Mesenchymal stem cell (in vitro differentiated cells and primary cell): Measurements from ENCODE around the gene BBLN.

Source experiments
- DNase-seq: peaks from one replicate; pipeline ENCODE4 v3.0.0-alpha.2; 2013
- H2AFZ ChIP-seq: one replicate; pipeline ENCODE4 v1.6.1; 2013; ENCODE audit warnings: low read depth, mild to moderate bottlenecking, control low read depth, inconsistent platforms, low read length, moderate library complexity
- H2AK5ac ChIP-seq: 2 replicates; pipeline ENCODE4 v1.6.1; 2013; ENCODE audit warnings: low read length, moderate library complexity, mild to moderate bottlenecking, inconsistent platforms; ENCODE audit not compliant: severe bottlenecking
- H2BK120ac ChIP-seq: one replicate; pipeline ENCODE4 v1.6.1; 2013; ENCODE audit warnings: low read depth, mild to moderate bottlenecking, inconsistent platforms, low read length, moderate library complexity
- H2BK12ac ChIP-seq, 2 experiments: one replicate each; pipeline ENCODE4 v1.6.1; 2013; ENCODE audit warnings: inconsistent platforms in 2 of 2, low read length in 2 of 2, mild to moderate bottlenecking in 2 of 2, moderate library complexity in 2 of 2, control low read depth in 1 of 2
- H2BK15ac ChIP-seq: one replicate; pipeline ENCODE4 v1.6.1; 2013; ENCODE audit warnings: mild to moderate bottlenecking, low read depth, inconsistent platforms; ENCODE audit not compliant: poor library complexity, severe bottlenecking
- H2BK5ac ChIP-seq: 2 replicates; pipeline ENCODE4 v1.6.1; 2013; ENCODE audit warnings: low read depth, mild to moderate bottlenecking, low read length, control low read depth, inconsistent platforms; ENCODE audit not compliant: poor library complexity, severe bottlenecking
- H3K14ac ChIP-seq, 2 experiments: one replicate each; pipeline ENCODE4 v1.6.1; 2013; ENCODE audit warnings: inconsistent platforms in 2 of 2, low read length in 2 of 2, control low read depth in 1 of 2, mild to moderate bottlenecking in 1 of 2, moderate library complexity in 1 of 2
- H3K18ac ChIP-seq, 2 experiments: one replicate each; pipeline ENCODE4 v1.6.1; 2013; ENCODE audit warnings: inconsistent platforms in 2 of 2, low read length in 2 of 2, control low read depth in 1 of 2, low read depth in 1 of 2, mild to moderate bottlenecking in 1 of 2
- H3K23ac ChIP-seq, 2 experiments: one replicate each; pipeline ENCODE4 v1.6.1; 2013; ENCODE audit warnings: inconsistent platforms in 2 of 2, low read length in 2 of 2, mild to moderate bottlenecking in 2 of 2, moderate library complexity in 2 of 2, control low read depth in 1 of 2
- H3K27ac ChIP-seq: 2 replicates; pipeline ENCODE4 v1.5.1; 2013; ENCODE audit warnings: mild to moderate bottlenecking, moderate library complexity, low read length, control low read depth, inconsistent platforms; ENCODE audit not compliant: poor library complexity, severe bottlenecking
- H3K27me3 ChIP-seq, 2 experiments: 2 replicates each; pipeline versions ENCODE4 v1.6.1 to v1.7.0; 2013; ENCODE audit warnings: low read length in 2 of 2, mild to moderate bottlenecking in 2 of 2, moderate library complexity in 2 of 2, control low read depth in 1 of 2, inconsistent platforms in 1 of 2; ENCODE audit not compliant: control insufficient read depth in 1 of 2, insufficient read depth in 1 of 2
- H3K36me3 ChIP-seq, 2 experiments: 2 replicates each; pipeline versions ENCODE4 v1.6.1 to v1.7.0; 2013; ENCODE audit warnings: low read length in 2 of 2, control low read depth in 1 of 2, inconsistent platforms in 1 of 2, low read depth in 1 of 2, mild to moderate bottlenecking in 1 of 2; ENCODE audit not compliant: insufficient read depth in 2 of 2, control insufficient read depth in 1 of 2
- H3K4ac ChIP-seq, 2 experiments: one replicate each; pipeline ENCODE4 v1.6.1; 2013; ENCODE audit warnings: inconsistent platforms in 2 of 2, low read length in 2 of 2, mild to moderate bottlenecking in 2 of 2, moderate library complexity in 2 of 2, control low read depth in 1 of 2, low read depth in 1 of 2
- H3K4me1 ChIP-seq: 2 replicates; pipeline ENCODE4 v1.6.1; 2013; ENCODE audit warnings: low read depth, low read length, control low read depth; ENCODE audit not compliant: control insufficient read depth, insufficient read depth
- H3K4me2 ChIP-seq: 2 replicates; pipeline ENCODE4 v1.6.1; 2013; ENCODE audit warnings: low read length, mild to moderate bottlenecking, inconsistent platforms; ENCODE audit not compliant: poor library complexity, severe bottlenecking
- H3K4me3 ChIP-seq, 2 experiments: 2 replicates each; pipeline versions ENCODE4 v1.5.1 to v1.7.0; 2013; ENCODE audit warnings: low read length in 2 of 2, mild to moderate bottlenecking in 2 of 2, control low read depth in 1 of 2, low read depth in 1 of 2; ENCODE audit not compliant: insufficient read depth in 1 of 2
- H3K79me1 ChIP-seq: replicated peaks from 2 replicates; pipeline ENCODE4 v1.6.1; 2013; ENCODE audit warnings: mild to moderate bottlenecking, control low read depth, low read length, inconsistent platforms; ENCODE audit not compliant: poor library complexity, severe bottlenecking
- H3K9ac ChIP-seq: 2 replicates; pipeline ENCODE4 v1.7.0; 2013; ENCODE audit warnings: mild to moderate bottlenecking, low read length, moderate library complexity
- H3K9me3 ChIP-seq: 2 replicates; pipeline ENCODE4 v1.7.0; 2013; ENCODE audit warnings: mild to moderate bottlenecking, low read length; ENCODE audit not compliant: control insufficient read depth
- H4K8ac ChIP-seq: one replicate; pipeline ENCODE4 v1.6.1; 2013; ENCODE audit warnings: inconsistent platforms, mild to moderate bottlenecking, low read length, moderate library complexity
- H4K91ac ChIP-seq: one replicate; pipeline ENCODE4 v1.6.1; 2013; ENCODE audit warnings: mild to moderate bottlenecking, low read length, inconsistent platforms
- WGBS: methylation state at CpG from one replicate; pipeline ENCODE4 v1.1.7; 2013; ENCODE audit warnings: mixed read lengths; 5-methylcytosine and 5-hydroxymethylcytosine counted together

The BBLN gene

DNA sequence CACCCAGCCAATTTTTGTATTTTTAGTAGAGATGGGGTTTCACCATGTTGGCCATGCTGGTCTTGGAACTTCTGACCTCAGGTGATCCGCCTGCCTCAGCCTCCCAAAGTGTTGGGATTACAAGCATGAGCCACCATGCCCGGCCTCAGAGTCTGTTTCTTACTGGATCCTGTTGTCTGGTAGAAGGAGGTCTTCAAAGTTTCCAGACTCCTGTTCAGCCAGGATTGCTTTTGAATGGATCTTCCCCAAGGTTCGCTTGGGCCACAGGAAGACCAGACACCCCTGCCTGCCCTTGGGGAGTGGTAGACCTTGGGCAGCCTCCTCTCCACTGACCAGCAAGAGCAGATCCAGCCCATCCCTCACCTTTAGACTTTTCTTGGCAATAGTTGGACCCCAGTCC lies 18.5 kb upstream of the BBLN start:
- no peak overlapping the region for H2BK5ac ChIP-seq
- no peak overlapping the region for H3K27ac ChIP-seq
- no peaks in the 10 kb centered on the region for H3K79me1 ChIP-seq
- no peak overlapping the region for H3K4me3 ChIP-seq
- H3K23ac ChIP-seq, result no peak overlapping the region
- no peak overlapping the region for H3K9ac ChIP-seq
- no peak overlapping the region for H3K18ac ChIP-seq
- H3K9me3 ChIP-seq, result no peaks in the 10 kb centered on the region
- H4K8ac ChIP-seq, result no peak overlapping the region
- H2BK15ac ChIP-seq, result no peak overlapping the region
- H3K14ac ChIP-seq, result no peak overlapping the region
- H3K4me2 ChIP-seq, result no peak overlapping the region
- no peak overlapping the region for H4K91ac ChIP-seq
- 98% methylated on average over 3 of the region's 3 CpGs for WGBS
- no peak overlapping the region for H3K4ac ChIP-seq
- no peaks in the 10 kb centered on the region for H3K36me3 ChIP-seq
- DNase-seq, result no peak
- no peak overlapping the region for H2BK12ac ChIP-seq
- no peak overlapping the region for H2BK120ac ChIP-seq
- H3K4me1 ChIP-seq, result peaks cover 19% of the 10 kb centered on the region
- peaks cover 0 to 21% of the 10 kb centered on the region in 2 experiments for H3K27me3 ChIP-seq
- no peak overlapping the region for H2AK5ac ChIP-seq
- no peak overlapping the region for H2AFZ ChIP-seq

DNA sequence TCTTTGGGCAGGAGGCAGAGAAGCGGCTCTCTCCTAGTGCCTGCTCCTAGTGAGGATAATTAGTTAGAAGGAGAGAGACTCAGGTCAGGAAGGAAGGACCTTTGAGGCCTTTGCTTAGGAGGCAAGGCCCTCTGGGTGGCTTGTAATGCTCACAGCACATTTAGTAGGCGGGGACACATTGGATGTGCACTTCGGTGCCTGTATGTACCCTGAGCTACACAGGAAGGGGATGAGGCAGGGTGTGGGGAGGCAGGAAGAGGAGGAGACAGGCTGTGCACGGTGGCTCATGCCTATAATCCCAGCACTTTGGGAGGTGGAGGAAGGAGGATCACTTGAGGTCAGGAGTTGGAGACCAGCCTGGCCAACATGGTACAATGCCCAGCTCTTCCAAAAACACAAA lies 18.0 kb upstream of the BBLN start:
- peaks cover 14% of the 10 kb centered on the region for H3K4me1 ChIP-seq
- H3K23ac ChIP-seq, result no peak overlapping the region
- no peak overlapping the region for H3K14ac ChIP-seq
- H3K9me3 ChIP-seq, result no peaks in the 10 kb centered on the region
- no peak overlapping the region for H3K4ac ChIP-seq
- H4K91ac ChIP-seq, result no peak overlapping the region
- no peak overlapping the region for H2AK5ac ChIP-seq
- no peak overlapping the region for H3K4me3 ChIP-seq
- H3K79me1 ChIP-seq, result no peaks in the 10 kb centered on the region
- no peak overlapping the region for H2BK12ac ChIP-seq
- peaks cover 0 to 18% of the 10 kb centered on the region in 2 experiments for H3K27me3 ChIP-seq
- no peak overlapping the region for H4K8ac ChIP-seq
- H3K27ac ChIP-seq, result no peak overlapping the region
- no peak overlapping the region for H3K18ac ChIP-seq
- H2AFZ ChIP-seq, result no peak overlapping the region
- no peak for DNase-seq
- WGBS, result 75% methylated on average over 4 of the region's 4 CpGs
- no peak overlapping the region for H2BK120ac ChIP-seq
- no peak overlapping the region for H3K4me2 ChIP-seq
- H2BK15ac ChIP-seq, result no peak overlapping the region
- H3K36me3 ChIP-seq, result no peaks in the 10 kb centered on the region
- no peak overlapping the region for H2BK5ac ChIP-seq
- H3K9ac ChIP-seq, result no peak overlapping the region

GRCh38 chr9:128142596-128142995 lies 17.5 kb upstream of the BBLN start:
- DNase-seq, result no peak

DNA sequence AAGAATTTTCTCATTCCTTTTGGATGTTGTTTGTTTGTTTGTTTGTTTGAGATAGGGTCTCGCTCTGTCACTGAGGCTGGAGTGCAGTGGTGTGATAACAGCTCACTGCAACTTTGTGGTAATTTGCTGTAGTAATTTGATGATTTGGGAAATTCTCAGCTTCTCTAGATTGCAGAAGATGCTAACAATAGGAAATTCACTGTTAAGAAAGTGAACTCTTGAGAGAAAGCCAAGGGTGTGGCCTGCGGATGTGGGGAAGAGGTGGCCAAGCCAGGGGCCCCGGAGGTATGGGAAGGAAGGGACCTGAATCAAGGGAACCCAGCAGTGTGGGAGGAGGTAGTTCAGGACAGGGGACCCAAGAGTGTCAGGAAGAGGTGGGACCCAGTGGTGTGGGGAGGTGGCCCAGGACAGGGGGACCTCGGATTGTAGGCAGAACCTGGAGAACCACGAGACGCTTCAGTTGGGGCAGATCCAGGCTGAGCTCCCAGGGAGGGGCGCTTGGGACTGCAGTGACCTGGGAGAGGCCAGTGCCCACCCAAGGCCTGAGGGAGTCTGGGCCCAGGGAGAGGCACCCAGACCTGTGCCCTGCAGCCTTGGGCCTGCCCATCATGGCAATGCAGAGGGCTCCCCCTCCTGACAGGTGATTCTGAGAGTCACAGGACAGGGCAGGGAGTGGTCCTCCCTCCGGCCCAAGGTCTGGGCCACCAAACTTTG lies 16.4 kb upstream of the BBLN start:
- Histone ChIP-seq H2BK12ac (no peak overlapping the region), H4K8ac (no peak overlapping the region), H3K4me1 (peaks cover 2% of the 10 kb centered on the region), H3K9ac (no peak overlapping the region), H3K36me3 (no peaks in the 10 kb centered on the region), H2BK5ac (no peak overlapping the region), H3K14ac (no peak overlapping the region), H3K27ac (no peak overlapping the region), H2BK120ac (no peak overlapping the region), H3K23ac (no peak overlapping the region), H3K79me1 (no peaks in the 10 kb centered on the region), H3K9me3 (no peaks in the 10 kb centered on the region), H2AK5ac (no peak overlapping the region), H3K4ac (no peak overlapping the region), H2AFZ (no peak overlapping the region), H3K4me2 (no peak overlapping the region), H3K27me3 (peaks cover 0 to 16% of the 10 kb centered on the region in 2 experiments), H3K18ac (no peak overlapping the region), H3K4me3 (no peak overlapping the region), H2BK15ac (no peak overlapping the region), H4K91ac (no peak overlapping the region)
- 87% methylated on average over 8 of the region's 8 CpGs for WGBS
- no peak for DNase-seq

More at GRCh38 chr9:128142596-128142995, 17.5 kb upstream of the BBLN start:
- H3K79me1 ChIP-seq, result no peaks in the 10 kb centered on the region
- H2BK12ac ChIP-seq, result no peak overlapping the region
- peaks cover 0 to 13% of the 10 kb centered on the region in 2 experiments for H3K27me3 ChIP-seq
- H3K4me2 ChIP-seq, result no peak overlapping the region
- H2BK120ac ChIP-seq, result no peak overlapping the region
- no peak overlapping the region for H3K23ac ChIP-seq
- H2BK15ac ChIP-seq, result no peak overlapping the region
- H3K4me3 ChIP-seq, result no peak overlapping the region
- H3K14ac ChIP-seq, result no peak overlapping the region
- H2BK5ac ChIP-seq, result no peak overlapping the region
- H2AK5ac ChIP-seq, result no peak overlapping the region
- H3K9me3 ChIP-seq, result no peaks in the 10 kb centered on the region
- H3K18ac ChIP-seq, result no peak overlapping the region
- no peak overlapping the region for H4K91ac ChIP-seq
- H3K9ac ChIP-seq, result no peak overlapping the region
- no peak overlapping the region for H4K8ac ChIP-seq
- H3K36me3 ChIP-seq, result no peaks in the 10 kb centered on the region
- peaks cover 9% of the 10 kb centered on the region for H3K4me1 ChIP-seq
- no peak overlapping the region for H2AFZ ChIP-seq
- no CpG with 5 or more reads among the region's 2 CpGs for WGBS
- no peak overlapping the region for H3K4ac ChIP-seq
- H3K27ac ChIP-seq, result no peak overlapping the region
